ENCODE results near the gene EZR. TPM values are rescaled to one million over a fixed set of nuclear protein-coding genes. Genes with fewer than 3 reads are reported as not detected.

EZR gene
- total RNA-seq, 1 experiment from 2014 or later = 375 TPM

DNA sequence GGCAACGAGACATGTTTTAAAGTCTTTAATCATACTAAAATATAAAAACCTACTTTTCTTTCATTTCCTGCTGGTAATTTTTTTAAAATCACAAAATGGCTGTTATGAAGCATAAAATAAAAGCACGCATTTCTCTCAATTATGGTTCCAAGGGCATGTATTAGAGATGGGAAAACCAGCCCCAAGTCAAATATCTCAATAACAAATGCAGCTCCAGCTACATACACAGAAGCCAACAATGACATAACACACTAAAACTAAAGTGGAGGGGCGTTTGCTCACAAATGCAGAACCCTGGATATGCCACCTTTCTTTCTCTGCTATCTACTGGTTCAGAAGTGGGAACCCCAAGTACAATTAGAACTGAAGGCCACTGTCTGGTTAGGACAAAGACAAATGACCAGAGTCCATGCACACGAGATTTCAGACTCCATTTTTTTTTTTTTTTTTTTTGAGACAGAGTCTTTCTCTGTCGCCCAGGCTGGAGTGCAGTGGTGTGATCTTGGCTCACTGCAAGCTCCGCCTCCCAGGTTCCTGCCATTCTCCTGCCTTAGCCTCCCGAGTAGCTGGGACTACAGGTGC is 27.8 kb downstream of the EZR start:
- Histone ChIP-seq H4K5ac (ENCODE audit: insufficient read length, low read depth, low read length) (no peak overlapping the region), H3K23me2 (ENCODE audit: insufficient read length, low read depth, low read length, poor library complexity, severe bottlenecking) (no peaks in the 10 kb centered on the region), H2BK20ac (ENCODE audit: low read depth, low read length, poor library complexity, severe bottlenecking) (no peak overlapping the region), H3K27ac (ENCODE audit: insufficient read length, low read depth, low read length) (no peak overlapping the region), H3K18ac (ENCODE audit: insufficient read length, low read depth, low read length) (no peak overlapping the region), H3K23ac (ENCODE audit: insufficient read length, low read depth, low read length) (no peak overlapping the region), H3K56ac (ENCODE audit: insufficient read length, low read depth, low read length) (no peak overlapping the region), H3K27me3 (ENCODE audit: insufficient read depth, low read length) (no peaks in the 10 kb centered on the region), H2BK120ac (ENCODE audit: low read depth, low read length, poor library complexity, severe bottlenecking) (no peak overlapping the region), H3K79me1 (ENCODE audit: insufficient read depth, low read depth, low read length, poor library complexity, severe bottlenecking) (peaks cover 7% of the 10 kb centered on the region), H3K14ac (ENCODE audit: insufficient read depth, low read length) (no peak overlapping the region), H3K4ac (ENCODE audit: low read depth, low read length) (no peak overlapping the region), H4K20me1 (ENCODE audit: control insufficient read depth, insufficient read depth, insufficient read length) (no peaks in the 10 kb centered on the region), H3K79me2 (ENCODE audit: insufficient read depth, low read length) (peaks cover 36% of the 10 kb centered on the region), H4K8ac (replicated peaks; ENCODE audit: insufficient read length, low read depth, low read length) (no peak overlapping the region), H4K91ac (ENCODE audit: insufficient read length, low read depth, low read length) (no peak overlapping the region), H2AK5ac (ENCODE audit: insufficient read length, low read length) (no peak overlapping the region), H3T11ph (ENCODE audit: low read length) (no peak overlapping the region), H3K9ac (ENCODE audit: extremely low read depth, insufficient read length, low read length) (no peak overlapping the region), H3K9me3 (ENCODE audit: control insufficient read depth, low read depth, low read length) (no peaks in the 10 kb centered on the region), H3K4me1 (ENCODE audit: insufficient read depth, low read length) (peaks cover 6% of the 10 kb centered on the region; the same call in 1 of the 2 replicates), H2BK5ac (ENCODE audit: insufficient read length, low read length) (no peak overlapping the region), H2BK12ac (ENCODE audit: insufficient read length, low read depth, low read length) (no peak overlapping the region), H3K4me2 (ENCODE audit: insufficient read depth, insufficient read length, low read length) (no peak overlapping the region), H2BK15ac (ENCODE audit: low read depth, low read length) (no peak overlapping the region), H2AFZ (ENCODE audit: low read length) (no peak overlapping the region)
- Mint-ChIP-seq H3K9me3 (no peaks in the 10 kb centered on the region), H3K27me3 (ENCODE audit: low read depth) (no peaks in the 10 kb centered on the region), H3K27ac (peak overlapping the region; percentile 54 to 85 (median 60); a peak in 3 of 7 replicates), H3K4me3 (no peak overlapping the region), H3K36me3 (ENCODE audit: insufficient read depth in 1 of 3, low read depth in 3 of 3) (peaks cover 32 to 69% (median 57%) of the 10 kb centered on the region in 3 experiments), H3K4me1 (peaks cover 35 to 36% of the 10 kb centered on the region in 2 experiments)
- no peak for DNase-seq
- no CpG with 5 or more reads among the region's 7 CpGs for WGBS (ENCODE audit: extremely low coverage, insufficient read length, low lambda C conversion rate)
- TF ChIP-seq, protein P1, sequence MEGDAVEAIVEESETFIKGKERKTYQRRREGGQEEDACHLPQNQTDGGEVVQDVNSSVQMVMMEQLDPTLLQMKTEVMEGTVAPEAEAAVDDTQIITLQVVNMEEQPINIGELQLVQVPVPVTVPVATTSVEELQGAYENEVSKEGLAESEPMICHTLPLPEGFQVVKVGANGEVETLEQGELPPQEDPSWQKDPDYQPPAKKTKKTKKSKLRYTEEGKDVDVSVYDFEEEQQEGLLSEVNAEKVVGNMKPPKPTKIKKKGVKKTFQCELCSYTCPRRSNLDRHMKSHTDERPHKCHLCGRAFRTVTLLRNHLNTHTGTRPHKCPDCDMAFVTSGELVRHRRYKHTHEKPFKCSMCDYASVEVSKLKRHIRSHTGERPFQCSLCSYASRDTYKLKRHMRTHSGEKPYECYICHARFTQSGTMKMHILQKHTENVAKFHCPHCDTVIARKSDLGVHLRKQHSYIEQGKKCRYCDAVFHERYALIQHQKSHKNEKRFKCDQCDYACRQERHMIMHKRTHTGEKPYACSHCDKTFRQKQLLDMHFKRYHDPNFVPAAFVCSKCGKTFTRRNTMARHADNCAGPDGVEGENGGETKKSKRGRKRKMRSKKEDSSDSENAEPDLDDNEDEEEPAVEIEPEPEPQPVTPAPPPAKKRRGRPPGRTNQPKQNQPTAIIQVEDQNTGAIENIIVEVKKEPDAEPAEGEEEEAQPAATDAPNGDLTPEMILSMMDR (conservative IDR thresholded peaks at IDR 0.05) = no peak
